ENCODE data around the gene VCX3B.
"Not testable (repeated sequence)": the region's sequence is repeated elsewhere in the genome, so short reads cannot be mapped to it uniquely, and the experiment has no call there.

Gene VCX3B

GRCh38 chrX:8464530-8464929, at the start of gene VCX3B:
VCX3B (plus strand) TSS chrX:8464830; CDS start chrX:8465451, 621 bp downstream.
- DNase-seq: not testable (repeated sequence)

- DNase-seq: no peak
Measured at GRCh38 chrX:8418301-8418700, 46.3 kb upstream of the VCX3B start.

DNA sequence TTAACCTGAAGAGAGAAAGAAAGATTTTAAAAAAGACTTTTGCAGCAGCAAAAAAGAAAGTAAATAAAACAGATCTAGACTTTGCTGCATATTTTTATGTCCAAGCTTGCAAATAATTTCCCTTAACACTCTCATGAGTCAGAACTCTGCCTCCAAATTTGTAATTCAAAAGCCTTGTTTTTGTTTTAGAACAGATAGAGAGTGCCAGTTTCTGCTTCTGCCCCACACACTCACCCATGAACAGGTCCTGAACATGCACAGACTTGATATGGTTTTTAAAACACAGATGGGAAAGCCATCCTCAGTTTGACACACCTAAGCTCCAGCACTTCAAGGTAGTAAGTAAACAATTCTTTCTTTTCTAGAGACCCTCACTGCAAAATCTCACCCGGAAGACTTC, 39.7 kb upstream of the VCX3B start:
- DNase-seq: no peak

- DNase-seq: no peak
Measured at GRCh38 chrX:8429692-8430249, 34.9 kb upstream of the VCX3B start.

DNA sequence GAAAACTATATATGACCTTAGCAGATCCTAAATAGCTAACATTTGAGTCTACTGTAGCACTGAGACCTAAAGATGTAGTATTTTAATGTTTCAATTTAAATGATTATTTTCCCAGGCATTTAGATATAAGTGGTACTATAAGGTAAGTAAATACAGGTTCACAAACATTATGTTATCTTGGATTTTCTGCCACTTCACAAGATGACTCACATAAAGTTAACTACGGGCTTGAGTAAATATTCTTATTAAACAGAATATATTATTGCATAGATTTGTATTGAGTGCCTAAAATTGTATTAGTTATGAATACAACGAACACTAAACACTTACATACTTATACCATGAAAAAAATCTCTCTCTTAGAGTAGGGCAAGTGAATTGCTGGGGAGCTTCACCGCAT, 34.2 kb upstream of the VCX3B start:
- DNase-seq: no peak

DNA sequence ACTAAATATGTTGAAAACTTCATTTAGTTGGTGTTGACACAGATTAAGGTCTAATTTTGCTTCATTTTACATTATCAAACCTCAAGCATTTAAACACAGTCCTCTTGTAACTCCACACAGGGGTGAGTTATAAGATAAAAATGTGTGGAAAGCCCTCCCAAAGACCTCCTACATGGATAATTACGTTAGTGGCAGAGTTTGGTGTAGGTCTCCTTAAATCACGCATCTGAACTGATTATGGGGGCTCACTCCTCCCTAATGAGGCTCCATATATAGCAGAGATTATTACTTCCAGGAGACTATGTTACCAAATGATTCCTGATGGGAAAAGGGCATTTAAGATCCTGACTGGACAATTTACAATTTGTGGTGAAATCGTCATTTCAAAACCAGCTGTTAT, 32.2 kb upstream of the VCX3B start:
- DNase-seq: no peak

- no peak for DNase-seq
Measured at GRCh38 chrX:8433109-8434062, 31.2 kb upstream of the VCX3B start.

- no peak for DNase-seq
Measured at GRCh38 chrX:8447368-8447767, 17.3 kb upstream of the VCX3B start.

- not testable (repeated sequence) for DNase-seq
Measured at GRCh38 chrX:8452343-8452742, 12.3 kb upstream of the VCX3B start.

GRCh38 chrX:8453611-8454010, 11.0 kb upstream of the VCX3B start:
- no peak for DNase-seq

- DNase-seq: no peak
Measured at GRCh38 chrX:8455557-8455956, 9.1 kb upstream of the VCX3B start.

DNA sequence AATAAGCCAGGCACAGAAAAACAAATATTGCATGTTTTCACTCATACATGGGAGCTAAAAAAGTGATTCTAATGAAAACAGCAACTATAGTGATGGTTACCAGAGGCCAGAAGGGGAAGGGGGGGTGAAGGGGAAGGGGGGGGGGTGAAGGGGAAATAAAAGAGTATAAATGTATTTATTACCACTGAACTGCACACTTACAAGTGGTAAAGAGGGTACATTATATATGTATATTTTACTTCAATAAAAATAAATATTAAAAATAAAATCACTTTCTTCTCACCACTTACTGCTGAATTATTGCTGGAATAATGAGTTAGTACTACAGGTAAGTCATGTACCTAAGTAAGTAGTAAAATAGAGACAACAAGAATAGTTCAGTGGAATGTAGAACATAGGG, 2.1 kb upstream of the VCX3B start:
- DNase-seq: no peak

- DNase-seq: no peak
Measured at GRCh38 chrX:8484360-8484949, 19.8 kb downstream of the VCX3B start.

GRCh38 chrX:8495036-8495435, 30.4 kb downstream of the VCX3B start:
- DNase-seq: not testable (repeated sequence)

DNA sequence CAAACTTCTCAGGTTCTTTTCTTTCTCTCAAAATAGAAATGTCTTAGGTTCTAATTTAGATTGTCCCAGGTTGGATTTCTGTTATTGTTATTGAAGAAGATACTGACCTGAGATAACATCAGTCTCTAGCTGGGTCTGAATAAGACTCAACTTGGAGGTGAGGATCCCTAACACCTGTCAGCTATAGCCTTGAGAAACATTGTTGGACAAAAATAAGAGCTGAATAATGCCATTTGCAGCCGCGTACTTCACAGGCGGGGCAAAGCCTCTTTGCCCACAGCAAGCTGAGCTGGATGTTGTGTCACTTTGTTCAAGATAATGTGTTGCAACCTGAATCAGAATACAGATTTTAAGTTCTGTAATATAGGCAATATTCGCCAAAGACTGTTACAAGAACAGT, 35.6 kb downstream of the VCX3B start:
- no peak for DNase-seq

DNA sequence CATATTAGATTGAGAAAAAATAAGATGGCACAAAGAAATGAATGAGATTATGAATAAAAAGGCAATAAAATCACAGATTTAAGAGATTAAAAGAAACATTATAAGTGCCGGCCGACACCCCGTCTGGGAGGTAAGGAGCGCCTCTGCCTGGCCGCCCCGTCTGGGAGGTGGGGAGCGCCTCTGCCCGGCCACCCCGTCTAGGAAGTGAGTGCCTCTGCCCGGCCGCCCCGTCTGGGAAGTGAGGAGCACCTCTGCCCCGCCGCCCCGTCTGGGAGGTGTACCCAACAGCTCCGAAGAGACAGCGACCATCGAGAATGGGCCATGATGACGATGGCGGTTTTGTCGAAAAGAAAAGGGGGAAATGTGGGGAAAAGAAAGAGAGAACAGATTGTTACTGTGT, 37.5 kb downstream of the VCX3B start:
- not testable (repeated sequence) for DNase-seq

DNA sequence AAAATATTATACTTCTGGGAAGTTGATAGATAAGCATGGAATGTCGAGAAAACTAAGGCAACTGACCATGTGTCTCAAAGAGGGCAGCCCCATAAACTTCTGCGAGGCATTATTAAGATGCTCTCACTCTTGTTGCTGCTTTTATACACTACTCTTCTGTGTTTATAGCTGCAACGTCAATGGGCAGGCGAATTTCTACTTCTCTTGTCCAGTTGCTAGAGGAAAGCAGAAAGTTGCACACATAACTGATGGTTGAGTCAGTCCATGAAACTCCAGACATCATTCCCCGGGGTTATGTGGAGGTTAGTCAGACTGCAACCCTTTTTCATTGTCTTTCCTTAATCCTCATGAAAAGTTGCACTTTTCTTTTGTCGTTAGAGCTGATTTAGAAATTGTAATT, 39.8 kb downstream of the VCX3B start:
- no peak for DNase-seq

Measured in midbrain (tissue), 1 donor.